Uterus (tissue), 4 donors: ENCODE data around the gene FHIP2A. TPM values are rescaled to one million over a fixed set of nuclear protein-coding genes. Genes with fewer than 3 reads are reported as not detected.

Source experiments
- DNase-seq, 2 donors: peaks; one replicate each; pipeline ENCODE4 v3.0.0-alpha.2; 2019 to 2020
- H3K27ac ChIP-seq, 2 donors: fragments of 200-600 bp; sonication (generic); 1 replicate in 1 of 2; 2 replicates in 1 of 2; pipeline ENCODE4 v1.5.1; 2016 to 2018
- H3K27me3 ChIP-seq, 2 donors: fragments of 200-600 bp; sonication (generic); one replicate each; pipeline ENCODE4 v1.5.1; 2018 to 2019; ENCODE audit warnings: control low read depth in 1 of 2
- H3K36me3 ChIP-seq, 2 donors: fragments of 200-600 bp; sonication (generic); one replicate each; pipeline ENCODE4 v1.5.1; 2019; ENCODE audit warnings: control low read depth in 1 of 2
- H3K4me1 ChIP-seq, 2 donors: fragments of 200-600 bp; sonication (generic); one replicate each; pipeline ENCODE4 v1.5.1; 2018 to 2019; ENCODE audit warnings: control low read depth in 1 of 2
- H3K4me3 ChIP-seq, 2 donors: fragments of 200-600 bp; sonication (generic); 1 replicate in 1 of 2; 2 replicates in 1 of 2; pipeline ENCODE4 v1.5.1; 2018 to 2019; ENCODE audit warnings: mild to moderate bottlenecking in 1 of 2
- H3K9me3 ChIP-seq, 2 donors: fragments of 200-600 bp; sonication (generic); one replicate each; pipeline ENCODE4 v1.5.1; 2019; ENCODE audit warnings: control low read depth in 1 of 2
- CTCF ChIP-seq, 4 experiments: fragments of 200-600 bp in 2 of 4; fragments of 450-650 bp in 2 of 4; sonication (generic) in 2 of 4; IDR thresholded peaks; one replicate each; pipeline ENCODE4 v1.5.1; 2016 to 2019; ENCODE audit warnings: antibody characterized with exemption in 4 of 4, mild to moderate bottlenecking in 2 of 4, moderate library complexity in 1 of 4
- POLR2A ChIP-seq, 2 donors: fragments of 450-650 bp; IDR thresholded peaks; one replicate each; pipeline ENCODE4 v1.6.1; 2016; ENCODE audit warnings: antibody characterized with exemption in 2 of 2, mild to moderate bottlenecking in 1 of 2, moderate library complexity in 1 of 2
- intact Hi-C: fragments of 100-400 bp; cut with DNase I; formaldehyde crosslinking; loops from one replicate; pipeline ENCODE4 v1.15.1; 2023; ENCODE audit warnings: low total_unique reads
- total RNA-seq, 4 donors: library from RNA; depleted of rRNA in 3 of 4; stranded (reverse); fragments of >200 nt in 3 of 4; gene quantifications; one replicate each; pipeline versions ENCODE4 v1.1.0 to v1.2.4, GENCODE V29; 2014 to 2023
- donor health status: DM: yes; HTN: yes; CAD: no.

The FHIP2A gene
- total RNA-seq, 4 donors from 2014 or later = 22.0 to 61.5 (median 56.5) TPM

GRCh38 chr10:114850126-114850525 lies 28.5 kb downstream of the FHIP2A start:
- Histone ChIP-seq H3K9me3 (no peaks in the 10 kb centered on the region), H3K27me3 (no peaks in the 10 kb centered on the region), H3K36me3 (no peaks in the 10 kb centered on the region), H3K4me3 (no peak overlapping the region), H3K27ac (no peak overlapping the region), H3K4me1 (no peaks in the 10 kb centered on the region)
- intact Hi-C loops = no loop called here
- TF ChIP-seq POLR2A (IDR thresholded peaks at IDR 0.05) = no peak
- TF ChIP-seq CTCF (IDR thresholded peaks at IDR 0.05) = no peak
- DNase-seq = no peak

GRCh38 chr10:114851336-114851735 lies 29.8 kb downstream of the FHIP2A start:
- H3K27ac ChIP-seq = no peak overlapping the region
- TF ChIP-seq POLR2A (IDR thresholded peaks at IDR 0.05) = no peak
- TF ChIP-seq CTCF (IDR thresholded peaks at IDR 0.05) = no peak
- DNase-seq = no peak
- no peak overlapping the region for H3K4me3 ChIP-seq
- intact Hi-C loops = no loop called here
- no peaks in the 10 kb centered on the region for H3K36me3 ChIP-seq
- no peaks in the 10 kb centered on the region for H3K27me3 ChIP-seq
- H3K4me1 ChIP-seq = no peaks in the 10 kb centered on the region
- H3K9me3 ChIP-seq = no peaks in the 10 kb centered on the region

- Histone ChIP-seq H3K4me1 (no peaks in the 10 kb centered on the region), H3K36me3 (no peaks in the 10 kb centered on the region), H3K27me3 (no peaks in the 10 kb centered on the region), H3K4me3 (no peak overlapping the region), H3K9me3 (no peaks in the 10 kb centered on the region), H3K27ac (no peak overlapping the region)
- intact Hi-C loops = no loop called here
- DNase-seq = no peak
- no peak for TF ChIP-seq POLR2A (IDR thresholded peaks at IDR 0.05)
- no peak for TF ChIP-seq CTCF (IDR thresholded peaks at IDR 0.05)
These were observed 30.6 kb downstream of the FHIP2A start for GRCh38 chr10:114852197-114852596.

GRCh38 chr10:114854906-114855305 lies 33.3 kb downstream of the FHIP2A start:
- H3K36me3 ChIP-seq = no peaks in the 10 kb centered on the region

More at GRCh38 chr10:114854906-114855305, 33.3 kb downstream of the FHIP2A start:
- no peaks in the 10 kb centered on the region for H3K9me3 ChIP-seq
- no peak overlapping the region for H3K4me3 ChIP-seq
- no peaks in the 10 kb centered on the region for H3K27me3 ChIP-seq
- intact Hi-C loops = no loop called here
- DNase-seq = no peak
- no peaks in the 10 kb centered on the region for H3K4me1 ChIP-seq
- H3K27ac ChIP-seq = peak overlapping the region in 1 of 2 donors; percentile 8
- TF ChIP-seq CTCF (IDR thresholded peaks at IDR 0.05) = no peak
